HG02588 (cell line): ENCODE measurements around the gene DENR.
"Not testable (repeated sequence)": the region's sequence is repeated elsewhere in the genome, so short reads cannot be mapped to it uniquely, and the experiment has no call there.

Experiments used
- ATAC-seq: cut with Tn5 transposase; IDR thresholded peaks from one replicate; pipeline ENCODE4 v1.9.1; 2021; ENCODE audit warnings: mild to moderate bottlenecking, moderate library complexity; ENCODE audit not compliant: unreplicated experiment

DENR gene

GRCh38 chr12:122752464-122753318, at the start of gene DENR:
Gene DENR (plus strand): TSS chr12:122752824. CDS start chr12:122753702, 878 bp downstream.
- ATAC-seq = peak; percentile 94

- ATAC-seq = not testable (repeated sequence)
These were observed 49.6 kb upstream of the DENR start, which contains the start of gene HCAR2 for GRCh38 chr12:122702890-122703611. Gene HCAR2 (minus strand): TSS chr12:122703357. CDS start chr12:122703283, 74 bp downstream.

- not testable (repeated sequence) for ATAC-seq
These were observed 48.8 kb upstream of the DENR start for GRCh38 chr12:122703841-122704240.

GRCh38 chr12:122709287-122709686, 43.3 kb upstream of the DENR start:
- ATAC-seq = not testable (repeated sequence)

GRCh38 chr12:122710341-122710740, 42.3 kb upstream of the DENR start:
- ATAC-seq = not testable (repeated sequence)

- not testable (repeated sequence) for ATAC-seq
These were observed 41.4 kb upstream of the DENR start for GRCh38 chr12:122711266-122711665.

- ATAC-seq = not testable (repeated sequence)
These were observed 39.0 kb upstream of the DENR start for GRCh38 chr12:122713491-122714188.

GRCh38 chr12:122715211-122715610, 37.4 kb upstream of the DENR start:
- not testable (repeated sequence) for ATAC-seq

- not testable (repeated sequence) for ATAC-seq
These were observed 36.0 kb upstream of the DENR start, which contains the start of gene HCAR3 for GRCh38 chr12:122716658-122717057. Gene HCAR3 (minus strand): TSS chr12:122716811. CDS start chr12:122716737, 74 bp downstream.

GRCh38 chr12:122721057-122721545, 31.5 kb upstream of the DENR start:
- ATAC-seq = no peak

- ATAC-seq = no peak
These were observed 30.2 kb upstream of the DENR start for GRCh38 chr12:122722387-122722786.

- ATAC-seq = no peak
These were observed 27.9 kb upstream of the DENR start for GRCh38 chr12:122724641-122725243.

GRCh38 chr12:122725452-122726079, 27.1 kb upstream of the DENR start:
- ATAC-seq = no peak

GRCh38 chr12:122726080-122726558, 26.5 kb upstream of the DENR start:
- no peak for ATAC-seq

GRCh38 chr12:122729583-122730214, 22.9 kb upstream of the DENR start:
- ATAC-seq = no peak

GRCh38 chr12:122730215-122731014, 22.2 kb upstream of the DENR start, which contains the start of gene HCAR1:
Gene HCAR1 (minus strand): TSS chr12:122730844. CDS start chr12:122730339, 505 bp downstream.
- ATAC-seq = no peak

GRCh38 chr12:122732170-122732569, 20.5 kb upstream of the DENR start:
- ATAC-seq = no peak

GRCh38 chr12:122732611-122733010, 20.0 kb upstream of the DENR start:
- no peak for ATAC-seq
